GM12872 (cell line): Measurements from ENCODE around the gene TBC1D16.

Experiments used
- CTCF ChIP-seq: IDR thresholded peaks from 3 replicates; pipeline ENCODE4 v1.5.1; 2011; ENCODE audit warnings: low read depth, mild to moderate bottlenecking, low read length, moderate library complexity; ENCODE audit not compliant: insufficient read depth

The TBC1D16 gene

GRCh38 chr17:79991924-79992648, 43.6 kb downstream of the TBC1D16 start:
- TF ChIP-seq CTCF = no peak

GRCh38 chr17:79991140-79991923, 44.3 kb downstream of the TBC1D16 start:
- peak; percentile 62 for TF ChIP-seq CTCF

GRCh38 chr17:79990704-79991103, 45.0 kb downstream of the TBC1D16 start:
- no peak for TF ChIP-seq CTCF

- no peak for TF ChIP-seq CTCF
Measured at GRCh38 chr17:79990051-79990592, 45.5 kb downstream of the TBC1D16 start.

- no peak for TF ChIP-seq CTCF
Measured at GRCh38 chr17:79989106-79989835, 46.4 kb downstream of the TBC1D16 start.

- TF ChIP-seq CTCF = no peak
Measured at GRCh38 chr17:79988185-79988971, 47.3 kb downstream of the TBC1D16 start.
